Mucosa of rectum (tissue), 2 donors: ENCODE measurements around the gene TTC14.
"Not testable (repeated sequence)": the region's sequence is repeated elsewhere in the genome, so short reads cannot be mapped to it uniquely, and the experiment has no call there.

Experiments
- H3K27ac ChIP-seq, 2 donors: one replicate each; pipeline ENCODE4 v1.7.0; 2013; ENCODE audit warnings: inconsistent platforms in 2 of 2, low read depth in 2 of 2, low read length in 2 of 2
- H3K27me3 ChIP-seq, 2 donors: one replicate each; pipeline ENCODE4 v1.7.0; 2013; ENCODE audit warnings: low read length in 2 of 2; ENCODE audit not compliant: control insufficient read depth in 2 of 2, insufficient read depth in 2 of 2
- H3K36me3 ChIP-seq, 2 donors: one replicate each; pipeline ENCODE4 v1.7.0; 2013; ENCODE audit warnings: low read length in 2 of 2; ENCODE audit not compliant: control insufficient read depth in 2 of 2, insufficient read depth in 2 of 2
- H3K4me1 ChIP-seq, 2 donors: one replicate each; pipeline ENCODE4 v1.7.0; 2013; ENCODE audit warnings: low read length in 2 of 2, mild to moderate bottlenecking in 1 of 2; ENCODE audit not compliant: control insufficient read depth in 2 of 2, insufficient read depth in 2 of 2
- H3K4me3 ChIP-seq, 2 donors: one replicate each; pipeline ENCODE4 v1.7.0; 2013; ENCODE audit warnings: low read length in 2 of 2
- H3K9ac ChIP-seq, 2 donors: one replicate each; pipeline ENCODE4 v1.7.0; 2013; ENCODE audit warnings: low read length in 2 of 2, low read depth in 1 of 2, mild to moderate bottlenecking in 1 of 2
- H3K9me3 ChIP-seq, 2 donors: one replicate each; pipeline ENCODE4 v1.7.0; 2013; ENCODE audit warnings: low read length in 2 of 2; ENCODE audit not compliant: control insufficient read depth in 2 of 2
- donor health status: healthy.
- donor health status: Normal muscosa, but diverticular disease.

The TTC14 gene, protein sequence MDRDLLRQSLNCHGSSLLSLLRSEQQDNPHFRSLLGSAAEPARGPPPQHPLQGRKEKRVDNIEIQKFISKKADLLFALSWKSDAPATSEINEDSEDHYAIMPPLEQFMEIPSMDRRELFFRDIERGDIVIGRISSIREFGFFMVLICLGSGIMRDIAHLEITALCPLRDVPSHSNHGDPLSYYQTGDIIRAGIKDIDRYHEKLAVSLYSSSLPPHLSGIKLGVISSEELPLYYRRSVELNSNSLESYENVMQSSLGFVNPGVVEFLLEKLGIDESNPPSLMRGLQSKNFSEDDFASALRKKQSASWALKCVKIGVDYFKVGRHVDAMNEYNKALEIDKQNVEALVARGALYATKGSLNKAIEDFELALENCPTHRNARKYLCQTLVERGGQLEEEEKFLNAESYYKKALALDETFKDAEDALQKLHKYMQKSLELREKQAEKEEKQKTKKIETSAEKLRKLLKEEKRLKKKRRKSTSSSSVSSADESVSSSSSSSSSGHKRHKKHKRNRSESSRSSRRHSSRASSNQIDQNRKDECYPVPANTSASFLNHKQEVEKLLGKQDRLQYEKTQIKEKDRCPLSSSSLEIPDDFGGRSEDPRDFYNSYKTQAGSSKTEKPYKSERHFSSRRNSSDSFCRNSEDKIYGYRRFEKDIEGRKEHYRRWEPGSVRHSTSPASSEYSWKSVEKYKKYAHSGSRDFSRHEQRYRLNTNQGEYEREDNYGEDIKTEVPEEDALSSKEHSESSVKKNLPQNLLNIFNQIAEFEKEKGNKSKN

DNA sequence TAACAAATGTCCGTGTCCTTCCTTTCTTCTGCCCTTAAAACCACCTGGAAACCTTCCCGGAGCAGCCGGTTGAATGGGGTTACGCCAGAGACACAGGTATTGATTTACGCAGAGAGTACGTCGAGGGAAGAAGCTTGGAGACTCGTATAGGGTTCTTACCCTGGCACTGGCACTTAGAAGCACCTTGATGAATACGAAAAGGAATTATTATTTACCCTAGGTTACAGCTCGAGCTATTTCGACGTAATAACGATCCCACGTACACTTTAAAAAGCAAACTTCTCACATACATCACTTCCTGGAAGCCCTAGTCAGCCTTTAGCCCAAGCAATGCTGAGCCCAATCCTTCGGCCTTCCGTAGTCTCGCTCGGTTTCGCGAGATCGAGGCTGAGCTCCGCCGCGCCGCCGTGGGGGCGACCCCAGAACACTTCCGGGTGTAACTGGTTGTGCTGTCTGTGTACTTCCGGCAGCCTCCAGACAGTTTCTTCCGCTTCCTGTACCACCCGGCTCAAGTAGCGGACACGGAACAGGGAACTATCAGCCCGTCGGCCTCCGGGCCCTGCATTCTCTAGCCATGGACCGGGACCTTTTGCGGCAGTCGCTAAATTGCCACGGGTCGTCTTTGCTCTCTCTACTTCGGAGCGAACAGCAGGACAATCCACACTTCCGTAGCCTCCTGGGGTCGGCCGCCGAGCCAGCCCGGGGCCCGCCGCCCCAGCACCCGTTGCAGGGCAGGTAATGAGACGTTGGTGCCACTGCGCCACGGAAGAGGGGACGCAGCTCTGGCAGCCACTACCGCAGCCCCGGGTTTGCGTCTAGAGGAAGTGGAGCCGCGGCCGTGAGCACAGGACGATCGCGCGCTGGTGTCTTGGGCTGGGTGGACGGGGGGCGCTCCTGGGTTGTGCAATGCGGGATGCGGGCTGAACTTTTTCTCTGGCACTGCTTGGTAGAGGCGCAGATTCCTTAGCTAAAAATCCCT lies at the start of gene TTC14:
Gene TTC14 (plus strand): TSS at position 476 of the 979 bp plus-strand sequence. CDS start 99 bp downstream, at position 575.
- Histone ChIP-seq H3K9ac (peak within 1 kb of the TSS; percentile 63 to 82), H3K9me3 (peaks cover 0 to 3% of the 10 kb centered on the region in 2 donors), H3K36me3 (peaks cover 18 to 24% of the 10 kb centered on the region in 2 donors), H3K4me1 (peaks cover 3 to 5% of the 10 kb centered on the region in 2 donors), H3K27me3 (peaks cover 0 to 2% of the 10 kb centered on the region in 2 donors), H3K4me3 (peak within 1 kb of the TSS; percentile 83 to 93), H3K27ac (peak within 1 kb of the TSS; percentile 77 to 84)

DNA sequence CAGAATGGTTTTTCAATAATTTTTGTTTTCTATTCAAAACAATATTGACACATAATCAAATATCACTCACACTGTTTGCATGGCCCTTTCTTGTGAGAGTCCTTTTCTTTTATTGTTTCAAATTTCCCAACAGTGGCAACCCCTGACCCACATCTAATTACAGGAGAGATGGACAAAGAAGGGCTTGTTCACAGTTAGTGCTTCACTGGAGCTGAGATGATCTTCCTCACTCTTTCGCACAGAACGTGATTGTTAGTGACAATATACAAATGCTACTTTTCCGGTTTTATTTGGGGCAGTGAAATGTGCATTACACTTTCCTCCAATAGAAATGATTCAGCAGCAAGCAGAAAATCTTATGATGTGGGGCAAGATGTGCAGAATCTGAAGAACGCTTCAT lies 38.6 kb upstream of the TTC14 start:
- no peak overlapping the region for H3K9ac ChIP-seq
- H3K9me3 ChIP-seq = no peaks in the 10 kb centered on the region
- no peaks in the 10 kb centered on the region for H3K27me3 ChIP-seq
- H3K4me1 ChIP-seq = no peaks in the 10 kb centered on the region
- no peak overlapping the region for H3K27ac ChIP-seq
- no peak overlapping the region for H3K4me3 ChIP-seq
- H3K36me3 ChIP-seq = no peaks in the 10 kb centered on the region

DNA sequence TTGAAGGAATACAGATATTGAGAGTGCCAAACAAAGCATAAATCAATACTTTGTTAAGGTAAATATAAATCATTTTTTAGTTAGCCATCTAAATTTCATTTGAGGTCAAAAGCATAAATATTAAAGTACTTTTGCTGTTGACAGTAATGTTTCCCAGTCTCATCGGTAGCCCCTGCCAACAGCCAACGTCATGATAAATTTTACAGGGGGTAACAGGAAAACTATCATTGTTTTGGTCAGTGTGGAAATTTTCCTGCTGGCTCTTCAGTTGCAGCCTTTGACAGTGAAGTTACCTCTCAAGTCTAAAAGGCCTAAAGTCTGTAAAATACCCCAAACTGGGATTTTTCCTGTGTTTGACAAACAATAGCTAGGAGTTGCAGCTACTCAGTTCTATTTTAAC lies 37.3 kb upstream of the TTC14 start:
- no peaks in the 10 kb centered on the region for H3K9me3 ChIP-seq
- no peaks in the 10 kb centered on the region for H3K4me1 ChIP-seq
- no peaks in the 10 kb centered on the region for H3K27me3 ChIP-seq
- no peak overlapping the region for H3K4me3 ChIP-seq
- H3K27ac ChIP-seq = no peak overlapping the region
- H3K36me3 ChIP-seq = no peaks in the 10 kb centered on the region
- no peak overlapping the region for H3K9ac ChIP-seq

DNA sequence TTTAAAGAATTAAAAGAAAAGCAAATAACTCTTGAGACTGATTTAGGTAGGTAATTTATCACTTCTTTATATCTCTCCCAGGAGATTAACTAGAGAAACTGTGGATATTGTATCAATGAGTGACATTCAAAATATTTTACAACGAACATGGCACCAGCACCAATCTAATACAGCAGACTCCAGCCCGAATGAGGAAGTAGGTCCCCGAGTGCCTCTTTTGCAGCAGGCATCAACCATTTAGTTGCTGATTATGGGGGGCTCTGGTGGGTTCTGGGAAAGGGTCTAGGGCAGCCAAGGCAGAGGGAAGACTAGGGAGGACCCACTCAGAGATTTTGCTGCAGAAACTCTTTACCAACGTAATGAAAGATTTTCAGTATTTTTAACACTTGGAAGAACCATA lies 31.7 kb upstream of the TTC14 start:
- Histone ChIP-seq H3K27me3 (no peaks in the 10 kb centered on the region), H3K9me3 (no peaks in the 10 kb centered on the region), H3K4me3 (no peak overlapping the region), H3K36me3 (no peaks in the 10 kb centered on the region), H3K9ac (no peak overlapping the region), H3K27ac (no peak overlapping the region), H3K4me1 (no peaks in the 10 kb centered on the region)

DNA sequence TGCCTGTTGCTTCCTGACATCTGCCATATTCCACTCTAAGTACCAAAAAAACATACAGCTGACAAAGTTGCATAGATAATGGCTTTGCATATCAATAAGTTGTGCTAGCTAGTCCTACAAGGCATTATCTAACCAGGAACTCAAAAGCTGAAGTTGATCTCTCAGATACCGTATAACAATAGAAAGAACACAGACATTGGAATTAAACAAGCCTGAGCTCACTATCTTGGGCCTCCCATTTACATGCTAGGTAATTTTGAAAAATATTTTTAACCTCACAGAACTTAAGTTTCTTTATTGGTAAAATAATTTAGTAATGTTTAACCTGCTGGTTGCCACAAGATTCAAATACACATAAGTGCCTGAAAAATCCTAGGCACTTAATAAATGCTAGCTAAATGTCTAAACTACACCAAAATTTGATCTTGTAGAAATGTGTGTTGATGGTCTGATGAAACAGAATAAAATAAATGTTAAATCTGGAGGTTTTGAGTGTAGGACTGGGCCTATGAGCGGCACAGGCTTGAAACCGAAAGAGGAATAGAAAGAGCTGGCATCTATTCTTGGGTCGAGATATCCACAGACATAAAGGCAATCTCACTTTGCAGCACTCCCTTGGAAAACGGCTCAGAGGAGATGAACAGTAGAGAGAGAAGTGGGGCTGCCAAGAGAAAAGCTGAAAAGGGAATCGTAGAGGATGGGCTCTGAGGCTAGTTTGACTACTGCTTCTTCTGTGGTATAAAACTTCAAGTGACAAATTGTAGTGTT lies 29.9 kb upstream of the TTC14 start:
- Histone ChIP-seq H3K27me3 (no peaks in the 10 kb centered on the region), H3K9ac (no peak overlapping the region), H3K36me3 (no peaks in the 10 kb centered on the region), H3K4me1 (no peaks in the 10 kb centered on the region), H3K27ac (no peak overlapping the region), H3K4me3 (no peak overlapping the region), H3K9me3 (no peaks in the 10 kb centered on the region)

DNA sequence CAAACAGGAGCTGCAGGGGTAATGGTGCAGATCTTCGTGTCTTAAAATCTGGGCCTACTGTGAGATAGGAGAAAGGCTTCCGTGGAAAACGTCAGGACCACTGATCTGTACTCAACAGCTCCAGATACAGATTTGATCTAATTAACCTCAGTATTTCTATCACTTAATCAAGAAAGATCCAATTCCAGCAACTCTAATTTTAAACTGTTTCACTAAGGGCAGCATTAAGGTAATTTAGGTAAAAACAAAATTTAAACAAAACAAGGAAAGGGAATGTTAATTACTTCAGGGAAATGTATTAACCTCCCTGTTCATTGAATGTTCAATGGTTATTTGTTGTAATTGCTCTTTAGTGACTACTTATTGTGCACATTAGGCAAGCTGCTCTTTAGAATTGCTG lies 26.4 kb upstream of the TTC14 start:
- no peaks in the 10 kb centered on the region for H3K4me1 ChIP-seq
- H3K9ac ChIP-seq = no peak overlapping the region
- no peaks in the 10 kb centered on the region for H3K36me3 ChIP-seq
- no peak overlapping the region for H3K27ac ChIP-seq
- no peak overlapping the region for H3K4me3 ChIP-seq
- H3K27me3 ChIP-seq = no peaks in the 10 kb centered on the region
- no peaks in the 10 kb centered on the region for H3K9me3 ChIP-seq

DNA sequence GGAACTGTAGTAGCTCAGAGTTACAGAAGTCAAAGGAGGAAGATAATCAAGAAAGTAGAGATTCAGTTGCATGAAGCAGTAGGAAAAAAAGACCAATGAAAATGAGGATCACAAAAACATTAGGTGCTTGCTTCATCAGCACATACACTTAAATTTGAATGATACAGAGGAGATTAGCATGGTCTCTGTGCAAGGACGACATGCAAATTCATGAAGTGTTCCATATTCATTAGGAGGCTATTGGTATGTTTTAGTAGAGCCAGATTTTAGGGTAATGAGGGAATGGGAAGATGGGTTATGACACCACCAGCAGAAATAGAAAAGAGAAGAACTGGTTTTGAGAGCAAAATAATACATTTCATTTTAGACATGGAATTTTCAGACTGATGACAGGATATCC lies 21.0 kb upstream of the TTC14 start:
- Histone ChIP-seq H3K27me3 (no peaks in the 10 kb centered on the region), H3K4me3 (no peak overlapping the region), H3K9ac (no peak overlapping the region), H3K9me3 (no peaks in the 10 kb centered on the region), H3K27ac (no peak overlapping the region), H3K36me3 (no peaks in the 10 kb centered on the region), H3K4me1 (no peaks in the 10 kb centered on the region)

DNA sequence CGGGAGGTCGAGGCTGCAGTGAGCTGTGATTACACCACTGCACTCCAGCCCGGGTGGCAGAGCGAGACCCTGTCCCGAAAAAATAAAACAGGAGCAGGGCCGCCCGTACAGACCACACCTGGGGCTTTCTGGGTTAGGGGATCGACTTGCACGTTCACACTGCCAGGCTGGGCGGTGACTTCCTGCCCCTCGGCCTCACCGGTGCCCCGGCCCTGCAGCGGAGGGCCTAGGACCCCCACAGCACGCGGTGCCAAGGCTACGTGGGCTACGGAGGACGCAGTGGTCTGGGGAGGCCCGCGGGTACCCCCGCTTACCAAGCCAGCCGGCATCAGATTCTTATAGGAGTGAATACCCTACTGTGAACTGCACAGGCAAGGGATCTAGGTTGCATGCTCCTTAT lies 11.6 kb upstream of the TTC14 start:
- H3K4me3 ChIP-seq = no peak overlapping the region
- no peak overlapping the region for H3K27ac ChIP-seq
- no peaks in the 10 kb centered on the region for H3K4me1 ChIP-seq
- no peaks in the 10 kb centered on the region for H3K9me3 ChIP-seq
- no peak overlapping the region for H3K9ac ChIP-seq
- no peaks in the 10 kb centered on the region for H3K27me3 ChIP-seq
- no peaks in the 10 kb centered on the region for H3K36me3 ChIP-seq

DNA sequence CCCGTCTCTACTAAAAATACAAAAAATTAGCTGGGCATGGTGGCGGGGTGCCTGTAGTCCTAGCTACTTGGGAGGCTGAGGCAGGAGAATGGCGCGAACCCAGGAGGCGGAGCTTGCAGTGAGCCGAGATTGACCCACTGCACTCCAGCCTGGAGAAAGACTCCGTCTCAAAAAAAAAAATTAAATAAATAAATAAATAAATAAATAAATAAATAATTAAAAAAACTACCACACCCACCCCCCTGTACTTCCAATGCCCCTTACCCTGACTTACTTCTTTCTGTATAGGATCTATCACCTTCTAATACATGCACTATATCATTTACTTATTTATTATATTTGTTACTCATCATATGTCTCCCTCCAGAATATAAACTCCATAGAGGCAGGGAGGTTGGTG lies 8.3 kb upstream of the TTC14 start:
- H3K9me3 ChIP-seq, H3K36me3 ChIP-seq, H3K9ac ChIP-seq, H3K4me1 ChIP-seq, H3K27me3 ChIP-seq, H3K27ac ChIP-seq, H3K4me3 ChIP-seq: not testable (repeated sequence)
